ENCODE data around the gene PCSK9.

PCSK9 gene
- 0 reads per million in 3 donors for total RNA-seq

DNA sequence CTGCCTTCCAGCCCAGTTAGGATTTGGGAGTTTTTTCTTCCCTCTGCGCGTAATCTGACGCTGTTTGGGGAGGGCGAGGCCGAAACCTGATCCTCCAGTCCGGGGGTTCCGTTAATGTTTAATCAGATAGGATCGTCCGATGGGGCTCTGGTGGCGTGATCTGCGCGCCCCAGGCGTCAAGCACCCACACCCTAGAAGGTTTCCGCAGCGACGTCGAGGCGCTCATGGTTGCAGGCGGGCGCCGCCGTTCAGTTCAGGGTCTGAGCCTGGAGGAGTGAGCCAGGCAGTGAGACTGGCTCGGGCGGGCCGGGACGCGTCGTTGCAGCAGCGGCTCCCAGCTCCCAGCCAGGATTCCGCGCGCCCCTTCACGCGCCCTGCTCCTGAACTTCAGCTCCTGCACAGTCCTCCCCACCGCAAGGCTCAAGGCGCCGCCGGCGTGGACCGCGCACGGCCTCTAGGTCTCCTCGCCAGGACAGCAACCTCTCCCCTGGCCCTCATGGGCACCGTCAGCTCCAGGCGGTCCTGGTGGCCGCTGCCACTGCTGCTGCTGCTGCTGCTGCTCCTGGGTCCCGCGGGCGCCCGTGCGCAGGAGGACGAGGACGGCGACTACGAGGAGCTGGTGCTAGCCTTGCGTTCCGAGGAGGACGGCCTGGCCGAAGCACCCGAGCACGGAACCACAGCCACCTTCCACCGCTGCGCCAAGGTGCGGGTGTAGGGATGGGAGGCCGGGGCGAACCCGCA is at the start of gene PCSK9:
PCSK9 (plus strand) TSS at position 207 of the 741 bp plus-strand sequence; CDS start at position 497, 290 bp downstream.
- H3K36me3 ChIP-seq (ENCODE audit: control insufficient read depth, insufficient read depth, low read length) = no peaks in the 10 kb centered on the region
- peaks cover 4% of the 10 kb centered on the region for H3K27me3 ChIP-seq (replicated peaks; ENCODE audit: control insufficient read depth, insufficient read depth, low read length, poor library complexity, severe bottlenecking)
- H3K27ac ChIP-seq (ENCODE audit: insufficient read depth, low read length, poor library complexity, severe bottlenecking) = no peak within 1 kb of the TSS
- H3K9me3 ChIP-seq (ENCODE audit: control insufficient read depth, low read length) = no peaks in the 10 kb centered on the region
- no peaks in the 10 kb centered on the region for H3K4me1 ChIP-seq (ENCODE audit: control insufficient read depth, insufficient read depth, low read length, poor library complexity, severe bottlenecking)
- no peak within 1 kb of the TSS for H3K4me3 ChIP-seq (ENCODE audit: insufficient read depth, low read depth, low read length, poor library complexity, severe bottlenecking)
- DNase-seq = no peak

- no peak overlapping the region for H3K4me3 ChIP-seq (ENCODE audit: insufficient read depth, low read depth, low read length, poor library complexity, severe bottlenecking)
- H3K27ac ChIP-seq (ENCODE audit: insufficient read depth, low read length, poor library complexity, severe bottlenecking) = no peak overlapping the region
- H3K27me3 ChIP-seq (replicated peaks; ENCODE audit: control insufficient read depth, insufficient read depth, low read length, poor library complexity, severe bottlenecking) = no peaks in the 10 kb centered on the region
- no peaks in the 10 kb centered on the region for H3K36me3 ChIP-seq (ENCODE audit: control insufficient read depth, insufficient read depth, low read length)
- H3K4me1 ChIP-seq (ENCODE audit: control insufficient read depth, insufficient read depth, low read length, poor library complexity, severe bottlenecking) = no peaks in the 10 kb centered on the region
- H3K9me3 ChIP-seq (ENCODE audit: control insufficient read depth, low read length) = no peaks in the 10 kb centered on the region
- no peak for DNase-seq
Measured at GRCh38 chr1:54989968-54990810, 49.2 kb upstream of the PCSK9 start.

- no peak overlapping the region for H3K27ac ChIP-seq (ENCODE audit: insufficient read depth, low read length, poor library complexity, severe bottlenecking)
Measured at GRCh38 chr1:54990916-54991315, 48.4 kb upstream of the PCSK9 start.

GRCh38 chr1:54991939-54992338 is 47.4 kb upstream of the PCSK9 start:
- Histone ChIP-seq H3K4me3 (ENCODE audit: insufficient read depth, low read depth, low read length, poor library complexity, severe bottlenecking) (no peak overlapping the region), H3K27ac (ENCODE audit: insufficient read depth, low read length, poor library complexity, severe bottlenecking) (no peak overlapping the region), H3K4me1 (ENCODE audit: control insufficient read depth, insufficient read depth, low read length, poor library complexity, severe bottlenecking) (peaks cover 10% of the 10 kb centered on the region), H3K9me3 (ENCODE audit: control insufficient read depth, low read length) (no peaks in the 10 kb centered on the region), H3K36me3 (ENCODE audit: control insufficient read depth, insufficient read depth, low read length) (no peaks in the 10 kb centered on the region), H3K27me3 (replicated peaks; ENCODE audit: control insufficient read depth, insufficient read depth, low read length, poor library complexity, severe bottlenecking) (peaks cover 3% of the 10 kb centered on the region)
- no peak for DNase-seq

More at GRCh38 chr1:54990916-54991315, 48.4 kb upstream of the PCSK9 start:
- DNase-seq = no peak
- Histone ChIP-seq H3K27me3 (replicated peaks; ENCODE audit: control insufficient read depth, insufficient read depth, low read length, poor library complexity, severe bottlenecking) (no peaks in the 10 kb centered on the region), H3K4me1 (ENCODE audit: control insufficient read depth, insufficient read depth, low read length, poor library complexity, severe bottlenecking) (no peaks in the 10 kb centered on the region), H3K4me3 (ENCODE audit: insufficient read depth, low read depth, low read length, poor library complexity, severe bottlenecking) (no peak overlapping the region), H3K36me3 (ENCODE audit: control insufficient read depth, insufficient read depth, low read length) (no peaks in the 10 kb centered on the region), H3K9me3 (ENCODE audit: control insufficient read depth, low read length) (no peaks in the 10 kb centered on the region)

GRCh38 chr1:54993140-54993539 is 46.2 kb upstream of the PCSK9 start:
- Histone ChIP-seq H3K36me3 (ENCODE audit: control insufficient read depth, insufficient read depth, low read length) (no peaks in the 10 kb centered on the region), H3K4me3 (ENCODE audit: insufficient read depth, low read depth, low read length, poor library complexity, severe bottlenecking) (no peak overlapping the region), H3K9me3 (ENCODE audit: control insufficient read depth, low read length) (no peaks in the 10 kb centered on the region), H3K27ac (ENCODE audit: insufficient read depth, low read length, poor library complexity, severe bottlenecking) (no peak overlapping the region), H3K4me1 (ENCODE audit: control insufficient read depth, insufficient read depth, low read length, poor library complexity, severe bottlenecking) (peaks cover 12% of the 10 kb centered on the region), H3K27me3 (replicated peaks; ENCODE audit: control insufficient read depth, insufficient read depth, low read length, poor library complexity, severe bottlenecking) (peaks cover 13% of the 10 kb centered on the region)
- DNase-seq = no peak

DNA sequence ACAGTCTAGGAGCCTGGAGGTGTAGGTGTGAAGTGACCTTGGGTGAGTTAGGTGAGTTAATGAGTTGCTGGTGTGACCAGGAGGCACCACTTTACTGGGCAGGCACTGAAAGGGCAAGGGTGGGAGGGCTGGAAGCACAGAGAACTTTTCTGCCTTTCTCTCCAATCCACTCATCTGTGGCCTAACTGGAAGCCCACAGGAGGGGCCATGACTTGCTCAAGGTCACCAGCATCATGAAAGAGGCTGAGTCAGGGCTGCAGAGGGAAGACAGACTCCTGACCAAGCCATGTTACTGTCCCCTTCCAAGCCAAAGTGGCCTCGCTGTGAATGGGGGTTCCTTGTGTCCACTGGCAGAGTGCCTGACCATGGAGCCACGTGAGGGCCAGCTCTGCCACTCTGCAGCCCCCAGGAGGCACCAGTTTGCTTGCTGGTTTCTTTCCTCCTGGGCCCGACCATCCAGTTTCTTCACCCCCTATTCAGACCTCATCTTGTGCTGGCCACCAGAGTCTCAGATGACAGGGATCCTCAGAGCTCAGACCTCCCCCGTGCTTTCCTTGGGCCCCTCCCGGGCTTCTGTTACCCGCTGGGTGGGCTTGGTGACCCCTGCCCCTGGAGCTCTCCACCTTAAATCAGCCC is 44.9 kb upstream of the PCSK9 start:
- no peak for DNase-seq
- Histone ChIP-seq H3K4me1 (ENCODE audit: control insufficient read depth, insufficient read depth, low read length, poor library complexity, severe bottlenecking) (peaks cover 12% of the 10 kb centered on the region), H3K9me3 (ENCODE audit: control insufficient read depth, low read length) (no peaks in the 10 kb centered on the region), H3K36me3 (ENCODE audit: control insufficient read depth, insufficient read depth, low read length) (no peaks in the 10 kb centered on the region), H3K4me3 (ENCODE audit: insufficient read depth, low read depth, low read length, poor library complexity, severe bottlenecking) (no peak overlapping the region), H3K27ac (ENCODE audit: insufficient read depth, low read length, poor library complexity, severe bottlenecking) (no peak overlapping the region), H3K27me3 (replicated peaks; ENCODE audit: control insufficient read depth, insufficient read depth, low read length, poor library complexity, severe bottlenecking) (peaks cover 15% of the 10 kb centered on the region)

DNA sequence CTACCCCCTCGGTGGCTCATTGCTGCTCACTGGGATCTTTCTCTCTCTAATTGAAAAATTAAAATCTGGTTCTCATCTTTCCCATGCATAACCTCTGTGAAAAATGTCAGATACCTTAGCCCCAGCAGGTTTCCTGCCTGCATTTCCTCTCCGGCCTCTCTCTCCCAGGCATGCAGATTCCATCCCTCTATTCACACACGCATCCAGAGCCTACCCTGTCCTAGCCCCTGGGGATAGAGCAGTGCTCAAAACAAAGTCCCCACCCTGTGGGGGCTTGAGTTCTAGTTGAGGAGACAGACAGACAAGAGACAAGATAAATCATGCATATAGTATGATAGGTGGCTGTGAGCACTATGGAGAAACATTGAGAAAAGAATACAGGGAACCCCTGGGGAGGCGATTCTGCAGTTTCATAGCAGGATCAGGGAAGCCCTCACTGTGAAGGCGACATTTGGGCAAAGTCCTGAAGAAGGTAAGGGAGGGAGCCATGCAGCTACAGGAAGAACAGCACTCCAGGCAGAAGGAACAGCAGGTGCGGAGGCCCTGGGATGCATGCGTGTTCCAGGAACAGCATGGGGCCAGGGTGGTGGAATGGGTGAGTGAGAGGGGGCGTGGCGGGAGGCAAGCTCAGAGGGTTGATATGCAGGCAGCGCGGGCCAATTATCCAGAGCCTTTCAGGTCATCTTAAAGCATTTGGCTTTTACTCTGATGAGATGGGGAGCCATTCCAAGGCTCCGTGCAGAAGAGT is 44.2 kb upstream of the PCSK9 start:
- H3K27me3 ChIP-seq (replicated peaks; ENCODE audit: control insufficient read depth, insufficient read depth, low read length, poor library complexity, severe bottlenecking) = peaks cover 15% of the 10 kb centered on the region
- peaks cover 12% of the 10 kb centered on the region for H3K4me1 ChIP-seq (ENCODE audit: control insufficient read depth, insufficient read depth, low read length, poor library complexity, severe bottlenecking)
- no peak overlapping the region for H3K4me3 ChIP-seq (ENCODE audit: insufficient read depth, low read depth, low read length, poor library complexity, severe bottlenecking)
- no peak for DNase-seq
- no peak overlapping the region for H3K27ac ChIP-seq (ENCODE audit: insufficient read depth, low read length, poor library complexity, severe bottlenecking)
- no peaks in the 10 kb centered on the region for H3K36me3 ChIP-seq (ENCODE audit: control insufficient read depth, insufficient read depth, low read length)
- H3K9me3 ChIP-seq (ENCODE audit: control insufficient read depth, low read length) = no peaks in the 10 kb centered on the region

DNA sequence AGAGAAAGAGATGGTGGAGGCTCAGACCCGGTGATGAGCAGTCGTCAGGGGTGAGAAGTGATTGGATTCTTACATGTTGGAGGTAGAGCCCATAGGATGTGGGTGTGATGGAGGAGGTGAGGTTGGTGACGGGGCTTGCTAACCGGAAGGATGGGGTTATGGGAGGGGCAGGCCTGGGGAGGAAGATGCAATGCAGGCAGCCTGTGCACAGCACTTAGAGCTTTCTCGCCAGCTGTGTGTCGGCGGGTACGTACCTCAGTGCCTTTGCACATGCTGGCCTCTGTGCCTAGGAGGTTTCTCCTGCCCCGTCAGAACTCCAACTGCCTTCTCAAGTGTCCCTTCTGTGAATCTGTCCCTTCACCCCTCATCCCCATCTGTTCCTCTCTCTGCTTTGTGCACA is 43.5 kb upstream of the PCSK9 start:
- no peak overlapping the region for H3K4me3 ChIP-seq (ENCODE audit: insufficient read depth, low read depth, low read length, poor library complexity, severe bottlenecking)
- H3K9me3 ChIP-seq (ENCODE audit: control insufficient read depth, low read length) = no peaks in the 10 kb centered on the region
- H3K27ac ChIP-seq (ENCODE audit: insufficient read depth, low read length, poor library complexity, severe bottlenecking) = no peak overlapping the region
- peaks cover 15% of the 10 kb centered on the region for H3K27me3 ChIP-seq (replicated peaks; ENCODE audit: control insufficient read depth, insufficient read depth, low read length, poor library complexity, severe bottlenecking)
- peak; percentile 35 to 39 (median 38) for DNase-seq
- H3K36me3 ChIP-seq (ENCODE audit: control insufficient read depth, insufficient read depth, low read length) = no peaks in the 10 kb centered on the region
- H3K4me1 ChIP-seq (ENCODE audit: control insufficient read depth, insufficient read depth, low read length, poor library complexity, severe bottlenecking) = peaks cover 12% of the 10 kb centered on the region

DNA sequence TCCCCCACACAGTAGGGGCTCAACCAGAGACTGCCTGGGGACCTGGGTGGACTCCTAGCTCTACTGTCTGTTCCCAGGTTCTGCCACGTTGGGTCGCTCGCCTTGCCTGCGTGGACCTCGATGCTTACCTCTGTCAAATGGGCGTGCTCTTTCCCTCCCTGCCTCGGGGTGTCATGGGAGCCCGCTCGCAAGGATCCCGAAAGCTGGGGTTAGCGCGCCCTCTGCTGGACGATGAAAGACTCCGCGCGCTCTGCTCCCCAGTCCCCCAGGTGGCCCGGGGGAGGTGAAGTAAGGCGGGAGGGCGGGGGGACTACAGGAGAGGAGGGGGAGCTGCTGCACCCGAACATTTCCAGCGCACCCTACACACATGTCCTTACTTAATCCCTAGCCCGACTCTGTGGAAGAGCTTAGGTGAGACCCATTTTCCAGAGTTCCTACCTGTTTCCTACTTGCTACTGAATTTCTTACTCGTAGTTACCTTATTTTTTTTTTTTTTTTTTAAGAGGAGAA is 42.9 kb upstream of the PCSK9 start:
- no peaks in the 10 kb centered on the region for H3K9me3 ChIP-seq (ENCODE audit: control insufficient read depth, low read length)
- H3K4me3 ChIP-seq (ENCODE audit: insufficient read depth, low read depth, low read length, poor library complexity, severe bottlenecking) = peak overlapping the region; percentile 23
- H3K27ac ChIP-seq (ENCODE audit: insufficient read depth, low read length, poor library complexity, severe bottlenecking) = no peak overlapping the region
- H3K36me3 ChIP-seq (ENCODE audit: control insufficient read depth, insufficient read depth, low read length) = no peaks in the 10 kb centered on the region
- peak; percentile 62 to 73 (median 65) for DNase-seq
- H3K4me1 ChIP-seq (ENCODE audit: control insufficient read depth, insufficient read depth, low read length, poor library complexity, severe bottlenecking) = peaks cover 12% of the 10 kb centered on the region
- H3K27me3 ChIP-seq (replicated peaks; ENCODE audit: control insufficient read depth, insufficient read depth, low read length, poor library complexity, severe bottlenecking) = peaks cover 15% of the 10 kb centered on the region
